ENCODE data around the gene NOSTRIN.

NOSTRIN gene, protein sequence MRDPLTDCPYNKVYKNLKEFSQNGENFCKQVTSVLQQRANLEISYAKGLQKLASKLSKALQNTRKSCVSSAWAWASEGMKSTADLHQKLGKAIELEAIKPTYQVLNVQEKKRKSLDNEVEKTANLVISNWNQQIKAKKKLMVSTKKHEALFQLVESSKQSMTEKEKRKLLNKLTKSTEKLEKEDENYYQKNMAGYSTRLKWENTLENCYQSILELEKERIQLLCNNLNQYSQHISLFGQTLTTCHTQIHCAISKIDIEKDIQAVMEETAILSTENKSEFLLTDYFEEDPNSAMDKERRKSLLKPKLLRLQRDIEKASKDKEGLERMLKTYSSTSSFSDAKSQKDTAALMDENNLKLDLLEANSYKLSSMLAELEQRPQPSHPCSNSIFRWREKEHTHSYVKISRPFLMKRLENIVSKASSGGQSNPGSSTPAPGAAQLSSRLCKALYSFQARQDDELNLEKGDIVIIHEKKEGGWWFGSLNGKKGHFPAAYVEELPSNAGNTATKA

DNA sequence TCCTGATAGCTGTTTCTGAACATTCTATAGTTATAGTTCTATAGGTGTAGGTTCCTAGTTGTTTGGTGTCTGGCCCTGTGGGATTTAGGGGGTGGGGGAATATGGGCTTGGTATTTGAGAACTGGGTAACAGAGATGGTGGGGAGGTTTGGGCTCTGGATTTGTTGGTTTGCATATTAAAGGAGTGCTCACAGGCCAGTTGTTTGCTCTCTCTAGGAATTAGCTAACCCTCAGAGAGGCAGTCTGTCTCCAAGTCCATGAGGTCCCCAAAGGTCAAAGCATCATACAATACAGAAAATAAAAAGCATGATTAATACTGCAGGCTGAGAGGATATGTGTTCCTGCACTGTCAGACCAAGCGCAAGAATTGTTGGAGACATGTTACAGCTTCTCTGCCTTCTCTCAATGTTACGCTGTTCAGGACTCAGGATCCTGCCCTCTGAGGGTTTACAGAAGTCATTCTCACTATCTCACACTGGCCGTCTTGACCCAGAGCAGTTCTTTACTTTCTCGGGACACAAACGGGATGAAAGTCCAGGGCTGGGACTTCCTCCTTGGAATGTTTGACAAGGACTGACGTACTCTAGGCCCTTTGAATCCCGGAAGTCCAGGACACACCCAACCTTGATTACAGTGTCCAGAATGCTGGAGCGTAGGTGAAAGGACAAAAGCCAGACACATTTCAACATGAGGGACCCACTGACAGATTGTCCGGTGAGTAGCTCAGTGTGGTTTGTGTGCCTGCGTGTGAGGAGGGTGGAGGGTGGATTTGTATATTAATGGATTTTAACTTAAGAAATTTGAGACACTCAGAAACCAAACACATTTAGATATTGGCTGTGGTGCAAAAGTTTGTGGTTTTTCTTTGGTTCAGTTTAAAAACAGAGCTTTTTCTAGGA is at the start of gene NOSTRIN:
NOSTRIN (plus strand) TSS at position 677 of the 898 bp plus-strand sequence; CDS start at position 687, 10 bp downstream.
- peaks cover 4% of the 10 kb centered on the region for H3K4me1 ChIP-seq (ENCODE audit: insufficient read depth, insufficient read length)
- DNase-seq (ENCODE audit: low read depth, low spot score) = no peak
- H3K9me3 ChIP-seq (ENCODE audit: insufficient read depth, low read length) = no peaks in the 10 kb centered on the region
- no peak within 1 kb of the TSS for H3K9ac ChIP-seq (ENCODE audit: insufficient read length, low read depth)
- H3K27me3 ChIP-seq (ENCODE audit: insufficient read depth, insufficient read length) = no peaks in the 10 kb centered on the region
- TF ChIP-seq YY1 (IDR thresholded peaks at IDR 0.05; ENCODE audit: insufficient read depth, insufficient read length) (no peak), SUZ12 (IDR thresholded peaks at IDR 0.05; ENCODE audit: extremely low read depth, insufficient read depth, insufficient read length) (no peak), ZNF274 (IDR thresholded peaks at IDR 0.05; ENCODE audit: low read depth, low read length) (no peak)
- H3K36me3 ChIP-seq (ENCODE audit: insufficient read depth, insufficient read length, low read length) = no peaks in the 10 kb centered on the region
- H3K4me3 ChIP-seq (ENCODE audit: insufficient read length, low read depth) = no peak within 1 kb of the TSS

DNA sequence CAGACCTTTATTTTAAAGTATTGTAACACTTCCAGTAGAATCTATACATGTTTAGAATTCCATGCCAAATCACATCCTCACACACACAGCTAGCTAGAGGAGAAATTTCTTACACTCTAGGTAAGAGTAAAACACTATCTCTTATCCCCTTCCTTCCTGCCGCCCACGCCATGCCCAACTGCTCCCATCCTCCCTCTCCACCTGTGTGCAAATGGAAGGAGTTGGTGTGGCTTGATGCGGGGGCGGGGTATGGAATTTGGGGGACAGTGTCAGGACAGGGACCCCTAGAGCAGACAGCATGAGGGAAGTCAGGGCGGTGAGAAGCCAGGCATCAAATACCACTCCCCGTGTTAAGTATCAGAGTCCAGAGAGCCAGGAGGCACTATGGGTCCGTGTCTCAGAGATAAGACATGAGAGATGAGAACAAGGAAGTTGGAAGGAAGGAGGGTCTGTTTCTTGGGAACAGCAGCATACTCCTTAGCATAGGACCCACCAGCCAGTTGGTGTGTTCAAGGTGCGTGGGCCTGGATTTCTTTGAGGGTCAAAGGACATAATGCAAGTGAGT is 48.6 kb upstream of the NOSTRIN start:
- Histone ChIP-seq H3K9me3 (ENCODE audit: insufficient read depth, low read length) (no peaks in the 10 kb centered on the region), H3K4me3 (ENCODE audit: insufficient read length, low read depth) (no peak overlapping the region), H3K27me3 (ENCODE audit: insufficient read depth, insufficient read length) (no peaks in the 10 kb centered on the region), H3K36me3 (ENCODE audit: insufficient read depth, insufficient read length, low read length) (no peaks in the 10 kb centered on the region), H3K4me1 (ENCODE audit: insufficient read depth, insufficient read length) (no peaks in the 10 kb centered on the region), H3K9ac (ENCODE audit: insufficient read length, low read depth) (no peak overlapping the region)
- no peak for DNase-seq (ENCODE audit: low read depth, low spot score)
- TF ChIP-seq ZNF274 (IDR thresholded peaks at IDR 0.05; ENCODE audit: low read depth, low read length) (no peak), SUZ12 (IDR thresholded peaks at IDR 0.05; ENCODE audit: extremely low read depth, insufficient read depth, insufficient read length) (no peak), YY1 (IDR thresholded peaks at IDR 0.05; ENCODE audit: insufficient read depth, insufficient read length) (no peak)

DNA sequence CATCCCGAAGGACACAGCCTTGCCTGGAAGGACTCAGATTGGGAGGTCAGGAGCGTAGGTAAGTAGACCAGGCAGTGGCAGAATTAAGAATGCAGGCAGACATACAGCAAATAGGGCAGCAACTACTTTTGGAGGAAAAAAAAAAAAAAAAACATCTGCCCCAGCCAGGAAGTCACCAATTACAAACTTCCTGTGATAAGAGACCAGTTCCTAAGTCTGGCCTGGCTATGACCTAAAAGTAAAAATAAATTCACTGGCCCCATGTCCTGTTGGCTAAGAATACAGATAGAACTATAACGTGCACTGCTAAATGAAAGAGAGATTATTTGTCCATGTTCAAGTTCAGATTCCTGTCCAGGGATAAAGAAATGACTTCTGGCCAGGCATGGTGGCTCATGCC is 45.2 kb upstream of the NOSTRIN start:
- Histone ChIP-seq H3K4me1 (ENCODE audit: insufficient read depth, insufficient read length) (no peaks in the 10 kb centered on the region), H3K27me3 (ENCODE audit: insufficient read depth, insufficient read length) (no peaks in the 10 kb centered on the region), H3K36me3 (ENCODE audit: insufficient read depth, insufficient read length, low read length) (no peaks in the 10 kb centered on the region), H3K4me3 (ENCODE audit: insufficient read length, low read depth) (no peak overlapping the region), H3K9me3 (ENCODE audit: insufficient read depth, low read length) (no peaks in the 10 kb centered on the region), H3K9ac (ENCODE audit: insufficient read length, low read depth) (no peak overlapping the region)
- TF ChIP-seq SUZ12 (IDR thresholded peaks at IDR 0.05; ENCODE audit: extremely low read depth, insufficient read depth, insufficient read length) (no peak), YY1 (IDR thresholded peaks at IDR 0.05; ENCODE audit: insufficient read depth, insufficient read length) (no peak), ZNF274 (IDR thresholded peaks at IDR 0.05; ENCODE audit: low read depth, low read length) (no peak)
- DNase-seq (ENCODE audit: low read depth, low spot score) = no peak

DNA sequence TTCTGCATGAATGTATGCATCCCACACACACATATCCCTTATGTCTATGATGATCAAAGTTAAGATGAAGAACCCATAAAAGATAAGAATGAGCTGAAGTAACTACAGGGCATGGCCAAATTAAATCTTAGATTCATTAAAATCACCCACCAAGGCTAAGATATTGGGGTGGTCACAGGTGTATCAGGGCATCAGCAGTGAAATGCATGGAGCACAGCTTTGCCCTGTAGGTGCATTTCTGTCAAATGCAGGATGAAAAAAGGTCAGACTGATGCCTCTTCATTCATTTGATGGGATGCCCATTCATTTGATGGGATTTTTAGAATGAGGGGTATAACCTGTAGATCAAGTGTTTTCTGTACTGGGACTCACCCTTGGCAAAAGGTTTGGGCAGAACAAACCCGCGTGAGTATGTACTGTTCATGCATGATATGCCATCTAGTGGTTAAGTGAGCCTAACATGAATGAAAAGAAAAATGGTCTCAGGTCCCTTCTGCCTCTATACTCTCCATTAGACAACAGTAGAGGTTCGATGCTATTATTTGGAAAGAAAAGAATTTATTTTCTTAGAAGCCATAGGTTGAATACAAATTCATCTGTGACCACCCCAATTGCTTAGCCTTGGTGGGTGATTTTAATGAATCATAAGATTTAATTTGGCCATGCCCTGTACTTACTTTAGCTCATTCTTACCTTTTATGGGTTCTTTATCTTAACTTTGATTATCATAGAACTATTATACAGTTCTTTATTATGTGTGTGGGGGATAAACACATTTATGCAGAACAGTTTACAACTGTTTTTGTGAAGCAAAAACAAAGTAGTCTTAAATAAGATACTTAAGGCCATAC is 43.2 kb upstream of the NOSTRIN start:
- DNase-seq (ENCODE audit: low read depth, low spot score) = no peak
- no peaks in the 10 kb centered on the region for H3K4me1 ChIP-seq (ENCODE audit: insufficient read depth, insufficient read length)
- no peak overlapping the region for H3K4me3 ChIP-seq (ENCODE audit: insufficient read length, low read depth)
- no peaks in the 10 kb centered on the region for H3K27me3 ChIP-seq (ENCODE audit: insufficient read depth, insufficient read length)
- TF ChIP-seq SUZ12 (IDR thresholded peaks at IDR 0.05; ENCODE audit: extremely low read depth, insufficient read depth, insufficient read length) (no peak), YY1 (IDR thresholded peaks at IDR 0.05; ENCODE audit: insufficient read depth, insufficient read length) (no peak), ZNF274 (IDR thresholded peaks at IDR 0.05; ENCODE audit: low read depth, low read length) (no peak)
- no peaks in the 10 kb centered on the region for H3K9me3 ChIP-seq (ENCODE audit: insufficient read depth, low read length)
- H3K36me3 ChIP-seq (ENCODE audit: insufficient read depth, insufficient read length, low read length) = no peaks in the 10 kb centered on the region
- no peak overlapping the region for H3K9ac ChIP-seq (ENCODE audit: insufficient read length, low read depth)

DNA sequence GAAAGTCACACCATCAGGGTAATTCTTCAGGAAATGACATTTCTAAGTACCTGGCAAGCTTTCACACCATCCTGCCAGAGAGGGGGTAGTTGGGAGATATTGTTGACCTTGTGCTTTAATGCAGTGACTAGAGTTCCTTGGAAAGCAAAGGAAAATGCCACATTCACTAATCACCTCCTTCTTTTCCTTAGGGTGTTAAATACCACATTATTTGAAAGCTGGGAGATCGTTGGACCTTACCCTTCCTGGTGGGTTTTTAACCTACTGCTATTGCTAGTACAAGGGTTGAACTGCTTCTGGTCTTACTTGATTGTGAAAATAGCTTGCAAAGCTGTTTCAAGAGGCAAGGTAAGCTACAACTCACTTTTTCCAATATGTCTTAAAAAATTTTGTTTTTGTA is 37.0 kb upstream of the NOSTRIN start:
- TF ChIP-seq ZNF274 (IDR thresholded peaks at IDR 0.05; ENCODE audit: low read depth, low read length) (no peak), SUZ12 (IDR thresholded peaks at IDR 0.05; ENCODE audit: extremely low read depth, insufficient read depth, insufficient read length) (no peak), YY1 (IDR thresholded peaks at IDR 0.05; ENCODE audit: insufficient read depth, insufficient read length) (no peak)
- Histone ChIP-seq H3K36me3 (ENCODE audit: insufficient read depth, insufficient read length, low read length) (peaks cover 3% of the 10 kb centered on the region), H3K9ac (ENCODE audit: insufficient read length, low read depth) (no peak overlapping the region), H3K9me3 (ENCODE audit: insufficient read depth, low read length) (no peaks in the 10 kb centered on the region), H3K27me3 (ENCODE audit: insufficient read depth, insufficient read length) (no peaks in the 10 kb centered on the region), H3K4me3 (ENCODE audit: insufficient read length, low read depth) (no peak overlapping the region), H3K4me1 (ENCODE audit: insufficient read depth, insufficient read length) (no peaks in the 10 kb centered on the region)
- no peak for DNase-seq (ENCODE audit: low read depth, low spot score)

DNA sequence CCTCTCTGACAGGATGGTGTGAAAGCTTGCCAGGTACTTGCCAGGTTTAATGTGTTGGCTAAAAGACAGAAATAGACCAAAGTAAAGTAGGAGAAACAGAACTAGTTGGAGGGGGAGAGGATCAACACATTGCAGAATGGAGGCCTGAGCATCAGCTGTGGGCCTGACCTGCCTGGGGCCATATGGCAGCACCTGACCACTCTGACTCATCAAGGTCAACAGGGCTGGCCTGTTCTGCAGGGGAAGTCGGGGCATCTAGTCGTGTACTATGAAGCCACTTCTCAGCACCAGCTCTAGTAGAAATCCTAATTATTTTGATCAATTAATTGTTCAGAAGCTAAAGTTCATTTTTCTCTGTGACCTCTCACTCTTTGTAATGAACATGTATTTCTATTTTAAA is 35.8 kb upstream of the NOSTRIN start:
- Histone ChIP-seq H3K4me3 (ENCODE audit: insufficient read length, low read depth) (no peak overlapping the region), H3K4me1 (ENCODE audit: insufficient read depth, insufficient read length) (no peaks in the 10 kb centered on the region)
- DNase-seq (ENCODE audit: low read depth, low spot score) = no peak

More for the DNA sequence above, 35.8 kb upstream of the NOSTRIN start:
- Histone ChIP-seq H3K9ac (ENCODE audit: insufficient read length, low read depth) (no peak overlapping the region), H3K27me3 (ENCODE audit: insufficient read depth, insufficient read length) (no peaks in the 10 kb centered on the region), H3K36me3 (ENCODE audit: insufficient read depth, insufficient read length, low read length) (peaks cover 3% of the 10 kb centered on the region), H3K9me3 (ENCODE audit: insufficient read depth, low read length) (no peaks in the 10 kb centered on the region)
- TF ChIP-seq SUZ12 (IDR thresholded peaks at IDR 0.05; ENCODE audit: extremely low read depth, insufficient read depth, insufficient read length) (no peak), ZNF274 (IDR thresholded peaks at IDR 0.05; ENCODE audit: low read depth, low read length) (no peak), YY1 (IDR thresholded peaks at IDR 0.05; ENCODE audit: insufficient read depth, insufficient read length) (no peak)

Measured in NT2/D1 (cell line).